Measurements from ENCODE around the gene IL16.
A peak's percentile ranks its signal among the peaks of the same experiment; 100 is the strongest.

IL16 gene

GRCh38 chr15:81275711-81276392 lies 79.2 kb downstream of the IL16 start:
- no peak for DNase-seq (ENCODE audit: low read depth in 2 of 2)

GRCh38 chr15:81276967-81277366 lies 80.3 kb downstream of the IL16 start:
- DNase-seq (ENCODE audit: low read depth in 2 of 2): no peak

- DNase-seq (ENCODE audit: low read depth in 2 of 2): no peak
These were observed 81.2 kb downstream of the IL16 start for GRCh38 chr15:81277851-81278250.

- no peak for DNase-seq (ENCODE audit: low read depth in 2 of 2)
These were observed 81.8 kb downstream of the IL16 start for GRCh38 chr15:81278306-81279029.

GRCh38 chr15:81279621-81280485 lies 83.2 kb downstream of the IL16 start:
- no peak for DNase-seq (ENCODE audit: low read depth in 2 of 2)

- DNase-seq (ENCODE audit: low read depth in 2 of 2): no peak
These were observed 84.2 kb downstream of the IL16 start for GRCh38 chr15:81280696-81281455.

GRCh38 chr15:81281456-81281735 lies 84.7 kb downstream of the IL16 start:
- no peak for DNase-seq (ENCODE audit: low read depth in 2 of 2)

- no peak for DNase-seq (ENCODE audit: low read depth in 2 of 2)
These were observed 85.3 kb downstream of the IL16 start for GRCh38 chr15:81281766-81282605.

GRCh38 chr15:81282606-81282895 lies 85.9 kb downstream of the IL16 start:
- DNase-seq (ENCODE audit: low read depth in 2 of 2): no peak

GRCh38 chr15:81282911-81283310 lies 86.2 kb downstream of the IL16 start:
- no peak for DNase-seq (ENCODE audit: low read depth in 2 of 2)

GRCh38 chr15:81284256-81285031 lies 87.8 kb downstream of the IL16 start:
- no peak for DNase-seq (ENCODE audit: low read depth in 2 of 2)

GRCh38 chr15:81285461-81285860 lies 88.8 kb downstream of the IL16 start:
- DNase-seq (ENCODE audit: low read depth in 2 of 2): no peak

GRCh38 chr15:81286621-81287121 lies 90.0 kb downstream of the IL16 start:
- no peak for DNase-seq (ENCODE audit: low read depth in 2 of 2)

- DNase-seq (ENCODE audit: low read depth in 2 of 2): no peak
These were observed 91.4 kb downstream of the IL16 start for GRCh38 chr15:81288040-81288439.

GRCh38 chr15:81288616-81289015 lies 91.9 kb downstream of the IL16 start:
- DNase-seq (ENCODE audit: low read depth in 2 of 2): no peak

GRCh38 chr15:81289910-81290309 lies 93.2 kb downstream of the IL16 start:
- DNase-seq (ENCODE audit: low read depth in 2 of 2): no peak

GRCh38 chr15:81291916-81292522 lies 95.3 kb downstream of the IL16 start:
- no peak for DNase-seq (ENCODE audit: low read depth in 2 of 2)

- DNase-seq (ENCODE audit: low read depth in 2 of 2): no peak
These were observed 95.9 kb downstream of the IL16 start for GRCh38 chr15:81292523-81293001.

- DNase-seq (ENCODE audit: low read depth in 2 of 2): peak; percentile 38 to 39
These were observed 97.2 kb downstream of the IL16 start for GRCh38 chr15:81293728-81294515.

Measured in stimulated activated CD8-positive, alpha-beta memory T cell treated with anti-CD3 and anti-CD28 coated beads, Interleukin-7, amount 100 ng/mL, for 1 hour (primary cell).